ENCODE results near the gene CASP3.

Gene CASP3

DNA sequence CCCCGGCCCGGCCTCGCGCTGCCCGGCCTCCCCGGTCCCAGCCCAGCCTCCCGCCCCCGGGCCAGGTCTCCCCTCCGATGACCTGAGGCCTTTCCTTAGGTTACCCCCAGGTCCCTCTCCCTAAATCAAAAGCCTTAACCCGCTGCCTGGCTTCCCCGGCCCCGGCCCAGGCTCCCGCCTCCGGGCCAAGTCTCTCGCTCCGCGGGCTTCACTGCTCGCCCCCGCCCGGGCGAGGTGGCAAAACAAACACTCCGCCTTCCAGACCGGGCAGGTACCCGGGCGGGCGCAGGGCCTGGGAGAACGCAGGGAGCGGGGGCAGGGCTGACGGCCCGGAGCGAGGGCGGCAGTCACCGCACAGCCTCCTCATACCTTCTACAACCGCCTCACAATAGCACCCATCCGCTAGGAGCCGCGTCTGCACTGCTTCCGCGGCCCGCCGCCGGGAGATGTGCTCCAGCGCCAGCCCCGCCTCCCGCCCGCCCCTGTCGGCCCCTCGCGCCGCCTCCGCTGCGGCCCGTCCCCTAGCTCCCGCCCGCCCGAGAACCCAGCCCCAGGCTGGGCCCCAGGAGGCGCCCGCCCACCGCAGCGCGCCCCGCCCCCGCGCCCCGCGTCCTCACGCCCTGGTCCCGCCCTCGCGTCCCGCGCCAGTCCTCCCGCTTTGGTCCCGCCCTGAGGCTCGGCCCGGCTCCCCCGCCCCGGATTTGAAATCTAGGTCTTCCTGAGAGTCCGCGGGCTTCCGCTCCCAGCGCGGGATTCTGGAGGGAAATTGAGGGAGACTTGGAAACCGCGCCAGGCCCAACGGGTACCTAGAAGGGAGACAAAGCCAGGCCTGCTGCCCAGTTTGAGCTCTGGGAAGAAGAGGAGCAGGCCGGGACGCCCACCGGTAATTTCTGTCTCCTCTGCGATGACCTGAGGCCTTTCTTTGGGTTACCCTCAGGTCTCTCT, at the start of gene CASP3, which contains the start of gene PRIMPOL:
Gene CASP3, minus strand, starts transcription at position 422 of the 945 bp plus-strand sequence. CDS start 10,994 bp downstream, outside the sequence.
Gene PRIMPOL, plus strand, starts transcription at position 713 of the 945 bp plus-strand sequence. CDS start 7,403 bp downstream, outside the sequence.
- peak; percentile 94 to 96 for DNase-seq (ENCODE audit: low read depth in 1 of 2, low spot score in 1 of 2)

DNA sequence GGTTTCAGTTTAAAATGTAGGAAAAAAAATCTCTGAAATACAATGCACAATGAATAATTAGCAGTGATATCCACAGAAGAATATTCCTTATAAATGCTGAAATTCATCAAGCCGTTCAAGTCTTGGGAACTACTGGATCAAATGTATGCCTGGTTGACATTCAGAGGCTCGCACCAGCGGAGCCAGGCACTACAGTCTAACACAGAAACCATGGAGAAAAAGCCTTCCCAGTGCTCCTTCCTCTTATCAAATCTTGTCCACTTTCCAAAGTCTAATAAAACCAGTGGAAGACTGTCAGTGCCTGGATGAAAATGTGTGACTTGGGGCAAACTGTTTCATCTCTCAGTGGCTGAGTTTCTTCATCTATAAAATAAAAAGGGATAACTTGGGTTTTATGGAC, 48.7 kb upstream of the CASP3 start:
- DNase-seq (ENCODE audit: low read depth in 1 of 2, low spot score in 1 of 2), result no peak

DNA sequence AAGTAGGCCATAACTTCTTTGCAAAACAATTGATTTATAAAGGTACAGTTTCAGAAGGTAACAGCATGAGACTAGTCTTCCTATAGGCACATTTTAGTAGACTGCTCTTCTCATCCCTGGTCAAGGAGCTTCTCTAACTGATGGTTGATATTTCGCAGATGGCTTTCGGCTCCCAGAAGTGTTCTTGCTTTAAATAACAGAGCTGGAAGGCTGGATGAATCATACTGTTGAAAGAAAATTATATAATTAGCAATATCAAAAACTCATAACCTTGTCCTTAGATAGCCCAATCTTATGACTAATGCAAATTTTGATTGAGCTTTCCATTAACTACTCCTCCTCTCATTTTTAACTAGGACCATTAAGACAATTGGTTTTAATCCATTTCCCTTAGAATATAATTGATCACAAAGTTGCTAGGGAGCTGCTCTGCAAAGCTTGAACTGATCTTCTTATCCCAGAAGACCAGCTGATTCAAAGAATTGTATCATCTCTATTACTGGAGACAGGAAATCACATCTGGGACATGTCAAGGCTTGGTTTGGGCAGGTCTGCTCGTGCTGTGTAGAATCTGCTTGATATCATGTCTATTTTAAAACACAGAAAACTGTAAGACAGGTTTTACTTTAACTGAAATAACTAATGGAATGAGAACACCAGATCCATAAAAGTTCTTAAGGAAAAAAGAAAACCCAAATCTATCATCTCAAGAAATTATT, 46.1 kb upstream of the CASP3 start:
- no peak for DNase-seq (ENCODE audit: low read depth in 1 of 2, low spot score in 1 of 2)

GRCh38 chr4:184694412-184694956, 45.2 kb upstream of the CASP3 start:
- DNase-seq (ENCODE audit: low read depth in 1 of 2, low spot score in 1 of 2), result no peak

- no peak for DNase-seq (ENCODE audit: low read depth in 1 of 2, low spot score in 1 of 2)
Observed at GRCh38 chr4:184693056-184693455, 43.8 kb upstream of the CASP3 start.

- no peak for DNase-seq (ENCODE audit: low read depth in 1 of 2, low spot score in 1 of 2)
Observed at GRCh38 chr4:184689681-184690080, 40.4 kb upstream of the CASP3 start.

DNA sequence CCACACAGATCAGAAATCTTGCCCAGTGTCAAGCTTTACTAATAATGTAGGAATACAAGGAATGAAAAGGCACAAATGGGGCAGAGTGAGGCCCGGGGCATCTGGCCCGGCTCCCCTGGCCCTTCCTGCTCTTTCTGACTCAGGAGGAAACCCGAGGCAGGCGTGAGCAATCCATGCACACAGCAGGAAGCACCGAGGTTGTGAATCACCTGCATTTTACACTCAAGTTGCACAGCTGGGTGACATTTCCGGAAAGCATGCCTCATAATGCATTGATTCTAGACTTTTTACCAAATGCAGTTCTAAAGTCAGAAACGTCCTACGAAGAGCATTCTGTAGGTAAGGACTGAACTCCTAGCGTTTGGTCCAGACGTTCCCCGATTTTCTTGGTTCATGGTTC, 39.2 kb upstream of the CASP3 start:
- DNase-seq (ENCODE audit: low read depth in 1 of 2, low spot score in 1 of 2), result no peak

GRCh38 chr4:184688005-184688404, 38.8 kb upstream of the CASP3 start:
- no peak for DNase-seq (ENCODE audit: low read depth in 1 of 2, low spot score in 1 of 2)

DNA sequence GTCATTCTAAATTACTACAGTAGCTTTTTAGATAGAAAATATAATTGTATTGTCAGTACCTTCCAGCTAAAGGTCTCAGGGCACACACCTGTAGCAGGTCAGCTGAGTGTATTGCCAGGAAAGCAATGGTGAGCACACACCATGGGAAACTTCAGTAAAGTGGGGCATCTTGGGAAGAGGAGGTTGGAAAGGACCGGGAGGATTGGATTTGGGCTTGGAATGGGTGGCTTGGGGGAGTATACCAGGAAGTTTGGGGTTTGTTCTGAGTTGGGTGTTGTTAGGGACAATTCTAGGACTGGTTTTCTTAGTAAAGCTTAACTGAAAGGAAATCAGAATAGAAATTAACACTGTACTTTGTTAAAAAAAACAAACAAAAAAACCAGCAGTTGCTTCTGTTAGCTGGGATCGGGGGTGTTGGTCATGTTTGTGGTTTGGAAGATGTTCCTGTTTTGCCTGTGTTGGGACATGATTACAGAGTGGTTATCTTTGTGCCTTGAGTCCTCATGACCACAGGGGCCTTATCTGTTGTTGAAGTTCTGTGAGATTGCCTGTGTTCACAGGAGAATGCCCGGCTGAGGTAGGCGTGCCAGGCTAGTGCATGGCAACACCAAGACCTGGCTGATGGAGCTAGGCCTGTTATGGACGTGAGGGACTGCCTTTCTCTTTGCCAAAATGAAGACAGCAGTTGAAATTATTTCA, 35.4 kb upstream of the CASP3 start:
- no peak for DNase-seq (ENCODE audit: low read depth in 1 of 2, low spot score in 1 of 2)

DNA sequence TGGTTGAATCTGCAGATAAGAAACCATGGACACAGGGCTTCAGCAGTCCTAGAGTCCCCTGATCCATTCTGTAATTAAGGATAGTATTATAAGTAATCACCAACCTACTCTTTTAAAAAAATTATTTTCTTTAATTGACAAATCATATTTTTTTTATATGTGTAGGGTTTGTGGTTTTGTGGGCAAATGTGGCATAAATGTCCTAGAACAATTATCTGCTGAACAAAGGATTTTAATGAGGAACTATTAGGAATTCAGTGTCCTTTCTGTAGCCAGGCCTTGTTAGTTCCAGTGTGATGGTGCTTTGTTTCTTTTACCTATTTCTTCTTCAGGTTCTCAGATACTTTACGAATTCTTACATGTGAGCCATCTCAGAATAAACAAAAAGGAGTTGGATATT, 32.7 kb upstream of the CASP3 start:
- no peak for DNase-seq (ENCODE audit: low read depth in 1 of 2, low spot score in 1 of 2)

GRCh38 chr4:184680698-184681097, 31.5 kb upstream of the CASP3 start:
- no peak for DNase-seq (ENCODE audit: low read depth in 1 of 2, low spot score in 1 of 2)

GRCh38 chr4:184675821-184676492, 26.7 kb upstream of the CASP3 start:
- no peak for DNase-seq (ENCODE audit: low read depth in 1 of 2, low spot score in 1 of 2)

- no peak for DNase-seq (ENCODE audit: low read depth in 1 of 2, low spot score in 1 of 2)
Observed at GRCh38 chr4:184675018-184675417, 25.8 kb upstream of the CASP3 start.

- DNase-seq (ENCODE audit: low read depth in 1 of 2, low spot score in 1 of 2), result no peak
Observed at GRCh38 chr4:184674011-184674410, 24.8 kb upstream of the CASP3 start.

DNA sequence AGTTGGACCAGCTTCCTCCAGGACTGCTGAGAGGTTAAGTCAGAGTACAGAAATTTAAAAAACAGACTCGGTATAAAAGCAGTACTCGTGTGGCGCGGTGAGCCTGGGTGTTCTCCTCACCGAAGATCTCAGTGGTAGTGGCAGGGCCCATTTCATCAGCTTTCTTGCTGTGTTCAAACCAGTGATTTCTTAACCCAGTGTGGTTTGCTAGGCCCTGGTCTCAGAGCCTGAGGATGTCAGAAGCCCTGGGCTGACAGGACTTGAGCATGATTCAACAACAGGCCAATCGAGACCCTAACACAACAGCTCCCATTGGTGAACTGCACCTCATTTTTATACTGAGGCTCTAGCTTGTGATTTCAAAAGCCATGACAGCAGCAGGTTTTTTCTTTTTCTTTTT, 23.5 kb upstream of the CASP3 start:
- no peak for DNase-seq (ENCODE audit: low read depth in 1 of 2, low spot score in 1 of 2)

- DNase-seq (ENCODE audit: low read depth in 1 of 2, low spot score in 1 of 2), result no peak
Observed at GRCh38 chr4:184671101-184671500, 21.9 kb upstream of the CASP3 start.

DNA sequence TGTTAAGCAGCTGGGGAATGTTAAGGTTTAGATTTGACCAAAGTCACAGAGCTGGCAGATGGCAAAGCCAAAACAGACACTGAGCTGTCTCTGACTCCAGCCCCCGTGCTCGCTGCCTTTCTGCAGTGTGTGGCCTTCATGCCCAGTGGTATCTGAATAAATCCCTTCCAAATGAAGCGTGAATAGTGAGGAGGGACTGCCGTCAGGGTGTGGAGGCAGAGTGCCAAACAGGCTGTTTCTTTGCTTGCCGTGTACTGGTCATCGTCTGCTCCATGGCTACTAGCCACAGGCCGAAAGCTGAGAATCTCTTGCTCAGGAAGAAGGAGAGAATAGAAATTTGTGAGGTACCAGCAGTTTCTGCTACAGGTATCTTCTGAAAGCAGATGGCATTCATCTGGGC, 20.0 kb upstream of the CASP3 start:
- DNase-seq (ENCODE audit: low read depth in 1 of 2, low spot score in 1 of 2), result no peak

GRCh38 chr4:184668511-184669114, 19.4 kb upstream of the CASP3 start:
- DNase-seq (ENCODE audit: low read depth in 1 of 2, low spot score in 1 of 2), result no peak

DNA sequence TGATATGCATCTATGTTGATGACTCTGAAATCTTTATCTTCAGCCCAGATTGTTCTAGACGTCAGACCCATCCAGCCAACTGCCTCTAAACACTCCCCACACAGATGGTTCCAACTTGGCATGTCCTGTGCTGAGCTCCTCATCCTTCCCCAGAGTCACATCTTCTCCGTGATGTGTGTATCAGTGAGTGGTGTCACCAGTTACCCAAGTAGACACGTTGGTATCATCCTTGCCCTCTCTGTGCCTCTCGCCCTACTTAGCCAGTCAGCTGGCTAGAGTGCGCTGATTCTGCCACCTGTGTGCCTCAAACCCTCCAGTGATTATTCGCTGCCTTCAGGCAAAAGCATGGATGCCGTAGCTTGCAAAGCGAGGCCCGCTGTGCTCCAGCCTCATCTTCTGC, 18.8 kb upstream of the CASP3 start:
- DNase-seq (ENCODE audit: low read depth in 1 of 2, low spot score in 1 of 2), result no peak

DNA sequence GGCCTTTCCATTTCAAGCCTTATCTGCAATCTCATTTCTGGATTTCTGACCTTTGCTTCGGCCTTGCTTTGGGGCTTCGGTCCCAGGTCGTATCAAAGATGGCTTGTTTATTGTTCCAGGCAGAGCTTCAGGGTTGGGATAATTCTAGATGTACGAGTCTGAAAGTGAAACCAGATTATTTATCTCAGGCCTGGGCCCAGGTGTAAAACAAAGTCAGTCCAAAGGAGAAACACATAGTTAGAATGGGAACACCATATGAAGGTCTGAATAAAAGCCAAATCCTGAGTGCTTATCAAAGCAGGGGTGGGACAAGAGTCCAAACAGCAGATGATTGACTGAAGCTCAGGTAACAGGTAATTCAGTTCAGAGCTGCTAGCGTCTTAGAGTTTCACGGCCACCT, 17.4 kb upstream of the CASP3 start:
- DNase-seq (ENCODE audit: low read depth in 1 of 2, low spot score in 1 of 2), result no peak
